ENCODE data around the gene UQCC2.
A peak's percentile ranks its signal among the peaks of the same experiment; 100 is the strongest.

UQCC2 gene

DNA sequence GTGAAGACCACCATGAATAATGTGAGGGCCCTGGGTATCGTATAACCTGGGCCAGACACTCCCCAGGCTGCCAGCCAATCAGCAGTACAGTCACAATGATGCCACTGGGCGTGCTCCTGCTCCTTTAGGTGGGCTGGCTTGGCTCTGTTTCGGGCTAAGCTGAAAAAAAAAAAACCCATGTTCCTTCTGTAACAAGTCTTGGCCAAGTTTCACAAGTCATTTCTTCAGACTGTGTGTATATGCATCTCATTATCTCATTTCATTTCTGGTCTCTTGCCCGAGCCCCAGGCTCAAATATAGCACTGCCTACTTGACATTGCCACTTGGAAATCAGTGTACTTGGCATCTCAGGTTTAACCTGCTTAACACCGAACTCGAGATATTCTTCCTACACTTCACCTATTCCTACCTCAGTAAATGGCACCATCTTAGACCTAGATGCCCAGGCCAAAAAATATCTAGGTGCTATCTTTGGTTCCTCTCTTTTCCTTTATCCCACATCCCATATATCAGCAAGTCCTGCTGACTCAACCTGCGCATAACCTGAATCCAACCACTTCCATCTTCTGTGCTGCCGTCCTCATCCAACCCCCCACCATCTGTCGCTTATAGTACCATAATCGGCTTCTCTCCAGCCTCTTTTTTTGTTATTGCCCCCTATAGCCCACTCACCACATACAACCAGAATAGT is 1.8 kb downstream of the UQCC2 start:
- Histone ChIP-seq H3K4me1 (ENCODE audit: control insufficient read depth, insufficient read depth, low read length) (peaks cover 10% of the 10 kb centered on the region), H3K4me3 (ENCODE audit: low read length) (no peak overlapping the region), H3K36me3 (ENCODE audit: control insufficient read depth, insufficient read depth, low read length) (no peaks in the 10 kb centered on the region), H3K9me3 (ENCODE audit: control insufficient read depth, low read length) (no peaks in the 10 kb centered on the region), H3K9ac (ENCODE audit: low read length) (peak overlapping the region; percentile 77), H3K27me3 (ENCODE audit: control insufficient read depth, insufficient read depth, low read length) (no peaks in the 10 kb centered on the region)

DNA sequence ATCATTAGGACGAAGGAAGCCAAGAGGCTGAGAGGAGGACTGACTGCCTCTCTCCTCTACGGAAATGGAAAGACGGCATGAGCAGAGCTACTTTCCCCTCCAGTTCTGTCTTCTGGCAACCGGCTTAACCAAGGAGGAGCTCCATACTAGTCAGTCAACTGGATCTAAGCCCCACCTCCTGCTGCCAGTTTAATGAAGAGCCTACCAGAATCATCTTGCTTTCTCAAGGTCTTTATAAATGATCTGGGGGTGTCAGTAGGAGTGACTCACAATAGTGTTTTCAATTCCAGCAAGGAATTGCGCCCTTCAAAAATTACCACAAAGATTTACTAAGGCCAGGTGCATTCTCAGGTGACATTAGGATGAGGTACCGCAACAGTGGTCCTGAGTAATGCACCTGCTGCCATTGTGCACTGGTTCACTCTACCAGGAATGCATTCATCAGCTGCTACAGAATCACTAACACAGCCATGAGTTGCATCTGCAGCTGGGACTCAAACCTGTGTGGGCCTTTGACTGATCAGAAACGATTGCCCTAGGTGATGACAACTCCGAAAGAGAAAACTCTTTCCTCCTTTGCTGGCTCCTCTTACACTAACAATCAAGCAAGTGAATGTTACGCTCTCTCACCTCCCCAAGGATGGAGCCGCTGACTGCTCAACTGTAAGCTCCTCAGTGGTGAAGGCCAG is 2.8 kb downstream of the UQCC2 start:
- Histone ChIP-seq H3K9ac (ENCODE audit: low read length) (no peak overlapping the region), H3K9me3 (ENCODE audit: control insufficient read depth, low read length) (no peaks in the 10 kb centered on the region)

DNA sequence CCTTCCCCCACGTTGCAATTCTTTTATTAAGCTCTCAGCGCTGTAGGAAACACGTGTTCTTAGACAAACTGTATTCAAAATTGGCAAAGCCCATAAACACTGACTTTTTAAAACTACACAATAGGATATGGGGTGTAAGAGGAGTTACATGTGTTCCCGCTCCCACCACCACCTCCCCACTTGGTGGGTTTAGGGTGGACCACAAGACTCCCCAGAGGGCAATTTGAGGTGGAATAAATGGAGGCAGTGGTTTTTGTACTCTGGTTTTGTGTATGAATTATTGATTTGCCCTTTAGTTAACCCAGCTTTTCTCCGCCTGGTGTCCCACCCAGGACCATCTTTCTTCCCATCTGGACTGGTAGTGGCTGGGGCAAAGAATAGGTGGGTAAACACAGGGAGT is 3.7 kb downstream of the UQCC2 start:
- Histone ChIP-seq H3K36me3 (ENCODE audit: control insufficient read depth, insufficient read depth, low read length) (no peaks in the 10 kb centered on the region), H3K9ac (ENCODE audit: low read length) (no peak overlapping the region), H3K9me3 (ENCODE audit: control insufficient read depth, low read length) (no peaks in the 10 kb centered on the region), H3K27me3 (ENCODE audit: control insufficient read depth, insufficient read depth, low read length) (no peaks in the 10 kb centered on the region), H3K4me1 (ENCODE audit: control insufficient read depth, insufficient read depth, low read length) (peaks cover 10% of the 10 kb centered on the region), H3K4me3 (ENCODE audit: low read length) (no peak overlapping the region)

More for the DNA sequence above, 2.8 kb downstream of the UQCC2 start:
- Histone ChIP-seq H3K4me3 (ENCODE audit: low read length) (no peak overlapping the region), H3K4me1 (ENCODE audit: control insufficient read depth, insufficient read depth, low read length) (peaks cover 10% of the 10 kb centered on the region), H3K36me3 (ENCODE audit: control insufficient read depth, insufficient read depth, low read length) (no peaks in the 10 kb centered on the region), H3K27me3 (ENCODE audit: control insufficient read depth, insufficient read depth, low read length) (no peaks in the 10 kb centered on the region)

DNA sequence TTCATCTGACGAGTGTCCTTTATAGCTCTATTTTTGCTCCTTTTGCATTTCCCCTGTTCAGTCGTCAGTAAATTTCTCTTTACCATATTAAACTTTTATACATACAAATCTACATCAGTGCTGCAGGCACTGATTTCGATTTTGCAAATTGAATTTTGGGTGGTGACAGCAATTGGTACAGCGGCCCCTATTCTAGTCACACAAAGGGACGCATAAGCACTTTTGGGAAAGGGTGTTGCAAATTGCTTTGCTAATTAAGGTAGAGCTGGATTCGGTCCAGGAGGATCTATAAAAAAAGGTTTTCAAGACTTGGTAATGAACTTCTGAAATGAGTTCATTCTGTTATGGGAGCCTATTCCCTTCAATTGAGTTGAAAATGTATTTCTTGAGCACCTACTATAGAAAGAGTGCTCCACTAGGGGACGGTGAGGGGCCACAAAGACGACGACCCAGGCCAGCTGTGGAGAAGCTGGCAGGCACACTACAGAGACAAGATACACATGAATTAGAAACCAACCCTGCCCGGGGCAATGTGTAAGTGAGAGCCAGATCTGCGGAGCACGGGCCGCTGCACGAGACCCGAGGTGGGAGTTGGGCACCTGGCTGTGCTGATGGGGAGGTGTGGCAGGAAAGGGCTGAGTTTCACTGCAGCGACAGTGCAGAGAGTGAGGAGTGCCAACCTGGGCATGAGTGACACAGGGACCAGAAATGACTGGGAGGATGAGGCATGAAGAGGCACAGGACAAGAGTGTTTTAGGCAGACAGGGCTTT is 5.4 kb downstream of the UQCC2 start:
- H3K27me3 ChIP-seq (ENCODE audit: control insufficient read depth, insufficient read depth, low read length): no peaks in the 10 kb centered on the region
- H3K4me3 ChIP-seq (ENCODE audit: low read length): no peak overlapping the region
- H3K36me3 ChIP-seq (ENCODE audit: control insufficient read depth, insufficient read depth, low read length): peaks cover 3% of the 10 kb centered on the region
- no peak overlapping the region for H3K9ac ChIP-seq (ENCODE audit: low read length)
- H3K4me1 ChIP-seq (ENCODE audit: control insufficient read depth, insufficient read depth, low read length): peaks cover 5% of the 10 kb centered on the region
- no peaks in the 10 kb centered on the region for H3K9me3 ChIP-seq (ENCODE audit: control insufficient read depth, low read length)

DNA sequence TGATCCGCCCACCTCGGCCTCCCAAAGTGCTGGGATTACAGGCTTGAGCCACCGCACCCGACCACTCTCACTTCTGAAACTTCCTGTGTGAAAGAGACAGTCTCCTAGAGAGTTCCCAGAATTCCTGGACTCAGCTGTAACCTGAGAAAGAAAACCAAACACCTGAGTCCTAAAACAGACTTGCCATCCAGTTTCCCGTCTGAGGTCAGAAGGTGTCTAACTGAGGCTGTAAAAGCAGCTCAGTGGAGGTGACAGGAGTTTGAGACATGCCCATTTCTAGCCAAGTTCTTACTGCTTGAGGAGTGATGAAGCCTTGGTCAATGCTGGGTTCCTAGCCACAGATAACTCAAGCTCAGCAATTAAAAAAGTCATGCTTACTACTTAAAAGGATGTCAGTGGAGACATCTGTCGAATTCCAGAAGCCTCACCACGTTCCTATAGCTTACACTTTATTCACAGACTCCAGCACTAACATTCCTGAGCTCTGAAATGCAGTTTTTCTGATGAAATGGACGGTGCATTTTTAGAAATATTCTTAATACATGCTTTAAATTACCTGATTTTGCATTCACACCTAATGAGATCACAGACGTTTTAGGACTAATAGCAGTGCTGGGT is 6.1 kb downstream of the UQCC2 start:
- Histone ChIP-seq H3K4me1 (ENCODE audit: control insufficient read depth, insufficient read depth, low read length) (peaks cover 5% of the 10 kb centered on the region), H3K27me3 (ENCODE audit: control insufficient read depth, insufficient read depth, low read length) (no peaks in the 10 kb centered on the region), H3K9me3 (ENCODE audit: control insufficient read depth, low read length) (no peaks in the 10 kb centered on the region), H3K36me3 (ENCODE audit: control insufficient read depth, insufficient read depth, low read length) (peaks cover 3% of the 10 kb centered on the region), H3K9ac (ENCODE audit: low read length) (no peak overlapping the region), H3K4me3 (ENCODE audit: low read length) (no peak overlapping the region)

DNA sequence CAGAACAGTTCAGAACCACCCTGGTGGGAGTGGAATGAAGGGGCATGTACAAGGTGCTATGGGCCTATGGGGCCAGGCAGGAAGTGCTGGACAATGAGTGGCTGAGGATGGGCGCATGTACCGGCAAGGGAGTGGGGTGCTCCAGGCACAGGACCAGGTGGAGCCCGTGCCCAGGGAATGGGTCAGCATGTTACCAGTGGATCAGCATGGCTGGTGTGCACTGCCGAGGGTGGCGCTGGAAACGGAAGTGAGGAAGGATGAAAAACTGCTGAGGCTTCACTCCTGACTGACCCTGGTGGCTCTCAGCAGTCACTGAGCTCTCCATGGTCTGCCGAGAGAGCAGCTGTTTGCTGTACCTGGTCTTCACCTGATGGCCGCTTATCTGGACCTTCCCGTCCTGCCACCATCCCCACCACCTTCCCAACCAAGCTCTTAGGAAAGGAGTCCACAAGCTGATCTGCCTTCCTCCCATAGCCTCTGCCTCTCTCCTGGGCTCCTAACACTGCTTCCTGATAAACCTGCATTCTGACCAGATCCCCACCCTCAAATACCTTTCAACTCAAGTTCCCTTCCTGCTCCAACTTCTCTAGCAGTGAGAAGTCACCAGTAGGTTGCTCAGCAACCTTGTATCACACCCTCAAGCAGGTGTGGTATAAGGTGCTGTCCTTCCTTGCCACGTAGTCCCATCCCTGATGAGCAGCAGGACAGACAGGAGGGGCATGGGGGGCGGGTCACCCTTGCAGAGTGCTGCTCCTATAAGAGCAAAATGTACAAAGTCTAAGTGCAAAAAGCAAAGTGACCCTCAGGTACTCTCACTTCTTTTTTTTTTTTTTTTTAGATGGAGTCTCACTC is 7.1 kb downstream of the UQCC2 start:
- Histone ChIP-seq H3K4me3 (ENCODE audit: low read length) (no peak overlapping the region), H3K9ac (ENCODE audit: low read length) (no peak overlapping the region), H3K4me1 (ENCODE audit: control insufficient read depth, insufficient read depth, low read length) (no peaks in the 10 kb centered on the region), H3K27me3 (ENCODE audit: control insufficient read depth, insufficient read depth, low read length) (no peaks in the 10 kb centered on the region), H3K9me3 (ENCODE audit: control insufficient read depth, low read length) (no peaks in the 10 kb centered on the region), H3K36me3 (ENCODE audit: control insufficient read depth, insufficient read depth, low read length) (peaks cover 3% of the 10 kb centered on the region)

DNA sequence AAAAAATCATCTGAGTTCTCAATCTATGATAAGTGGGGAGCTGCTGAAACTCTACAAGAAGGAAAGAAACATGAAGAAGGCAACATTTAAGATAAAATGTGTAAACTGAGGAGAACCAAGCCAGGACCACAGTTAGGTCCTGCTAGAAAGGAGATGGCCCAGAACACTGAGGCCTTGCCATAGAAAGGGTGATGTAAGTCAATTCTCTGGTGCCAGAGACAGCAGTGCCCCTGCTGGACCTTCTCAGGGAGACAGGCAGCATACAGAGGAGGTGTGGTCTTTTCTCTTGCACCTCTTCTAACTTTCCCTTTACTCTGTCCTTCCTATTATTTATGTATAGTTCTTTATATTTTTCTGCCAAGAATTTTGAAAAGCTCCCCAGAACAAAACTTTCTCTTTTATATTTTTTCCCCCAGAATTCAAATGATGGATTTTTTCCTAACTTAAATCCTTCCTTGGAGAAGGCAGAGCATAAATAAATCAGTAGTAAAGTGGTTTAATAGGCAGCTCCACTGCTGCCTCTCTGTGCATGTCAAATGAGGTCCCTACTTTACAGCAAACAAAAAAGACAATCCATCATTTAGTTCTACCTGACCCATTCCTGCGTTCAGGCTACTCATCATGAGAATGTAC is 9.0 kb downstream of the UQCC2 start:
- Histone ChIP-seq H3K4me3 (ENCODE audit: low read length) (no peak overlapping the region), H3K27me3 (ENCODE audit: control insufficient read depth, insufficient read depth, low read length) (no peaks in the 10 kb centered on the region), H3K9ac (ENCODE audit: low read length) (no peak overlapping the region), H3K36me3 (ENCODE audit: control insufficient read depth, insufficient read depth, low read length) (peaks cover 8% of the 10 kb centered on the region), H3K4me1 (ENCODE audit: control insufficient read depth, insufficient read depth, low read length) (peaks cover under 1% of the 10 kb centered on the region), H3K9me3 (ENCODE audit: control insufficient read depth, low read length) (no peaks in the 10 kb centered on the region)

DNA sequence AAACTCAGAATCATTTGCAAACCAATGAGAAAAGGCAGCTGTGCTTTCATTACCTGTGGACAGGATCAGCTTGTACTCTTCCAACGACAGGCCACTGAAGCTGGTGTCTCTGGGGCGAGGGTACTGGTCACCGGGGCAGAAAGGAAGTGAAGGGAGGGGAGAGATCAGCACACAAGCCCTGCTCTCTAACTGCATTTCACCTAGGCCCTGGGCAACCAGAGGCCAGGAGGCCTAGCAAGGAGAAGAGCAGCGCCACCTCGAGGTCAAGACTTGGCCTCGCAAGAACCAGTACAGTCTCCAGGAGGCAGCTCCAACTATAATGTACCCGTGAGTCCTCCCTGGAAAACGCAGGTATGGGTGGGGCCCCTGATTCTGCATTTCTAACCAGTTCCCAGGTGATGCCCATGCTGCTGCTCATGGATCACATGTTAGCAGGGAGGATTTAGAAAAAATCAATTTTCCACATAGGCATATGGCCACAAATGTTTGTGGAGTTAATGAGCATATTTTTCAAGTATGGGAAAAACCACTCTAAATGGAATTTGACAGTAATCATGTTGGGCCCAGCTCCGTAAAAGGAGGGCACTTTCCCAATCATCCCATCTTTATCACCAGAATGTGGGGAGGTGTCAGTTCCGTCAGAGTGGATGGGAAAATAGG is 11.0 kb downstream of the UQCC2 start:
- Histone ChIP-seq H3K4me3 (ENCODE audit: low read length) (no peak overlapping the region), H3K27me3 (ENCODE audit: control insufficient read depth, insufficient read depth, low read length) (no peaks in the 10 kb centered on the region), H3K36me3 (ENCODE audit: control insufficient read depth, insufficient read depth, low read length) (peaks cover 16% of the 10 kb centered on the region), H3K9ac (ENCODE audit: low read length) (no peak overlapping the region), H3K4me1 (ENCODE audit: control insufficient read depth, insufficient read depth, low read length) (peaks cover 17% of the 10 kb centered on the region), H3K9me3 (ENCODE audit: control insufficient read depth, low read length) (no peaks in the 10 kb centered on the region)

DNA sequence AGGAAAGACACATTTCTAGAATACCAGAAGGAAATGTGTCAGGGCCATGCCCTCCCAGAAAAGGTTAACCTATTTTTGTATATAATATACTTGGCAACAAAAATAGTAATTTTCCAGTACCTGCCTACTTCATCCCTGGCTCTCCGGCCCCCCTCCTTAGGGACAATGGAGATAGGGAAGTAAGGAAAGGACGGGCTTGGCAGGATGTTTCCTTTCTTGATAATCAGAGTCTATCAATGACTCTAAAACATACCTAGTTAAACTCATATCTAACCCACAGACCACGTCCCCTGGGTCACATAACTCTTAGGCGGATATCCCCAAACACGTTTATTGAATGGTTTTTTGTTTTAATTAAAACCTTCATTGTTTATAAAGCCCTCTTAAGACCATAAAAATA is 11.8 kb downstream of the UQCC2 start:
- Histone ChIP-seq H3K9ac (ENCODE audit: low read length) (no peak overlapping the region), H3K4me1 (ENCODE audit: control insufficient read depth, insufficient read depth, low read length) (peaks cover 21% of the 10 kb centered on the region), H3K9me3 (ENCODE audit: control insufficient read depth, low read length) (no peaks in the 10 kb centered on the region), H3K27me3 (ENCODE audit: control insufficient read depth, insufficient read depth, low read length) (no peaks in the 10 kb centered on the region), H3K4me3 (ENCODE audit: low read length) (no peak overlapping the region), H3K36me3 (ENCODE audit: control insufficient read depth, insufficient read depth, low read length) (peaks cover 24% of the 10 kb centered on the region)

DNA sequence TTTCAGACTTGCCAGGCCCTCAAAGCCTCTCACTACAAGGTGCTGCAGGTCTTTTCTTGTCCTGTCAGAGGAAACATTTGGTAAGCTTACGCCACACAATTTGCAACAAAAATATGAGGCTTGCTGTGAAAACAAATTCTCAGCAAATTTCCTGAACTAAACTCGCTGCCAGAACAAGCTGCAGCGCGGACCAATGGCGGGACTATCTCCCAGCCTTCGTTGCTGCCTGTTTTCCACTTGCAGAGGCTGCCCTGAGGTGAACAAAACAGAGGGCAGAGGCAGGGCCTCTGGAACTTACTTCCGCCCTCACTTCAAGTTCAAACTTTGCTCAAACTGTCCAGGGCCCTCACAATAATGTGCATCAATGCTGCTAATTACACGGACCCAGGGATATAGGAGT is 12.4 kb downstream of the UQCC2 start:
- peaks cover 25% of the 10 kb centered on the region for H3K4me1 ChIP-seq (ENCODE audit: control insufficient read depth, insufficient read depth, low read length)
- H3K27me3 ChIP-seq (ENCODE audit: control insufficient read depth, insufficient read depth, low read length): no peaks in the 10 kb centered on the region
- H3K9me3 ChIP-seq (ENCODE audit: control insufficient read depth, low read length): no peaks in the 10 kb centered on the region
- peaks cover 30% of the 10 kb centered on the region for H3K36me3 ChIP-seq (ENCODE audit: control insufficient read depth, insufficient read depth, low read length)
- no peak overlapping the region for H3K9ac ChIP-seq (ENCODE audit: low read length)
- no peak overlapping the region for H3K4me3 ChIP-seq (ENCODE audit: low read length)

DNA sequence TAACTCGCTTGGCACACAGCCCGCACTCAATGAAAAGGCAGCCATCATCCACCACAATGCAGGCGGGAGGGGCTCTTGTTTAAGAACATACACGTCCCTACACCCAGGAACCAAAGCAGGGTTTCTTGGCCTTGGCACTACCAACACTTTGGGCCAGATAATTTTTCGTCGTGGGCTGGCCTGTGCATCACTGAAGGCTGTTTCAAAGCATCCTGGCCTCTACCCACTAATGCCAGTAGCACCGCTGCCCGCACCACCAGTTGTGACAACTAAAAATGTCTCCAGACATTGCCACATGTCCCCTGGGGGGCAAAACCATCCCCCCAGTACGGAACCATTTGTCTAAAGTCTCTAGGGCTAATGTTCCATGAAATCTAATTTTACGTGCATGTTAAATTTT is 13.0 kb downstream of the UQCC2 start:
- no peak overlapping the region for H3K4me3 ChIP-seq (ENCODE audit: low read length)
- H3K36me3 ChIP-seq (ENCODE audit: control insufficient read depth, insufficient read depth, low read length): peaks cover 30% of the 10 kb centered on the region
- no peak overlapping the region for H3K9ac ChIP-seq (ENCODE audit: low read length)
- H3K4me1 ChIP-seq (ENCODE audit: control insufficient read depth, insufficient read depth, low read length): peaks cover 25% of the 10 kb centered on the region
- H3K9me3 ChIP-seq (ENCODE audit: control insufficient read depth, low read length): no peaks in the 10 kb centered on the region
- no peaks in the 10 kb centered on the region for H3K27me3 ChIP-seq (ENCODE audit: control insufficient read depth, insufficient read depth, low read length)

Data from mucosa of stomach (tissue), 1 donor.